ENCODE measurements around the gene LIPC. TPM values are rescaled to one million over a fixed set of nuclear protein-coding genes. Genes with fewer than 3 reads are reported as not detected.

LIPC gene
- total RNA-seq, 2 experiments from 2014 or later: 0.61 to 1.2 TPM

DNA sequence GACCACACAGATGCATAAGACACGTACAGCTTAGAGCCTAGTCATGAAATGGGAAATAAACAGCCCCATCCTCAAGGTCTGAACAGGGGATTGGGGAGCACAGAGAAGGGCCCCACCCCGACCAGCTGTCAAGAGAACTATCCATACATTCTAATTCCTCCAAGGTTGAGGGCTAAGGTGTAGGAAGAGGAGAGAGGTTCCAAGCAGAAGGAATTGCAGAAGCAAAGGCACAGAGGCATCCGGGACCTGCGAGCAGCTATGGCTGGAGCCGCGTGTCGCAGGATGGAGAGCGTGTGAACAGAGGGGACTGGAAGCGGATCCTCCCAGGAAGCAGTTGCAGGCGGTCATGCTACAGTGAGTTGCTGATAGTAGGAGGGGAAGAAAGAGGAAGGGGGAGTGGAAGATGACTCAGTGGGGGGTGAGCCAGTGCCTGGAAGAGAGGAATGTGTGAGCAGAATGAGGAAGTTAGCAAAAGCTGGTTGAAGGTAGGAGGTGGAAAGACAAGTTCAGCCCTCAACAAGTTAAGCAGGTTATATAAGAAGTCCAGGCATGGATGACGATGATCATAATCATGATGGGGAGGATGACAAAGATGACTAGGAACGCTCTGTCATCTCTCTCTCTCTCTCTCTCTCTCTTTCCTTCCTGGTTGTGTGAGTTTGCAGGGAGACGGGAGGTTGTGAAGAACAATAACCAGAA, 89.7 kb downstream of the LIPC start:
- no peaks in the 10 kb centered on the region for H3K27me3 ChIP-seq (ENCODE audit: control insufficient read depth in 1 of 2, insufficient read depth in 2 of 2, low read length in 2 of 2)
- POLR2A ChIA-PET: no interaction called here
- ATAC-seq (ENCODE audit: poor library complexity) (no peak), DNase-seq (peak in 2 of 14 experiments; percentile 64 to 77)
- peaks cover 41% of the 10 kb centered on the region for H3K4me1 Mint-ChIP-seq (ENCODE audit: low read depth)
- no peak overlapping the region for H3K27ac Mint-ChIP-seq
- intact Hi-C loops (cut with DNase I, micrococcal nuclease): no loop called here
- no peak overlapping the region for H3K27ac ChIP-seq (ENCODE audit: low read depth in 1 of 2, low read length in 2 of 2)
- H3K36me3 Mint-ChIP-seq (ENCODE audit: low read depth): no peaks in the 10 kb centered on the region
- TF ChIP-seq, protein P1, sequence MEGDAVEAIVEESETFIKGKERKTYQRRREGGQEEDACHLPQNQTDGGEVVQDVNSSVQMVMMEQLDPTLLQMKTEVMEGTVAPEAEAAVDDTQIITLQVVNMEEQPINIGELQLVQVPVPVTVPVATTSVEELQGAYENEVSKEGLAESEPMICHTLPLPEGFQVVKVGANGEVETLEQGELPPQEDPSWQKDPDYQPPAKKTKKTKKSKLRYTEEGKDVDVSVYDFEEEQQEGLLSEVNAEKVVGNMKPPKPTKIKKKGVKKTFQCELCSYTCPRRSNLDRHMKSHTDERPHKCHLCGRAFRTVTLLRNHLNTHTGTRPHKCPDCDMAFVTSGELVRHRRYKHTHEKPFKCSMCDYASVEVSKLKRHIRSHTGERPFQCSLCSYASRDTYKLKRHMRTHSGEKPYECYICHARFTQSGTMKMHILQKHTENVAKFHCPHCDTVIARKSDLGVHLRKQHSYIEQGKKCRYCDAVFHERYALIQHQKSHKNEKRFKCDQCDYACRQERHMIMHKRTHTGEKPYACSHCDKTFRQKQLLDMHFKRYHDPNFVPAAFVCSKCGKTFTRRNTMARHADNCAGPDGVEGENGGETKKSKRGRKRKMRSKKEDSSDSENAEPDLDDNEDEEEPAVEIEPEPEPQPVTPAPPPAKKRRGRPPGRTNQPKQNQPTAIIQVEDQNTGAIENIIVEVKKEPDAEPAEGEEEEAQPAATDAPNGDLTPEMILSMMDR (IDR thresholded peaks at IDR 0.05): no peak
- peaks cover 30% of the 10 kb centered on the region for H3K4me1 ChIP-seq (ENCODE audit: insufficient read depth, low read length)
- no peaks in the 10 kb centered on the region for H3K27me3 Mint-ChIP-seq
- no peaks in the 10 kb centered on the region for H3K9me3 ChIP-seq (ENCODE audit: control insufficient read depth in 1 of 2, insufficient read depth in 1 of 2, low read length in 2 of 2)
- CTCF ChIA-PET: interaction anchor here (1.3 kb wide), 1 partner anchor 24 kb away, joined by 4 read pairs; no protein-coding TSS in a partner anchor
- H3K4me3 Mint-ChIP-seq: no peak overlapping the region
- no peak overlapping the region for H3K4me3 ChIP-seq (ENCODE audit: low read length)
- no peaks in the 10 kb centered on the region for H3K36me3 ChIP-seq (ENCODE audit: insufficient read depth, low read length)
- no peaks in the 10 kb centered on the region for H3K9me3 Mint-ChIP-seq

DNA sequence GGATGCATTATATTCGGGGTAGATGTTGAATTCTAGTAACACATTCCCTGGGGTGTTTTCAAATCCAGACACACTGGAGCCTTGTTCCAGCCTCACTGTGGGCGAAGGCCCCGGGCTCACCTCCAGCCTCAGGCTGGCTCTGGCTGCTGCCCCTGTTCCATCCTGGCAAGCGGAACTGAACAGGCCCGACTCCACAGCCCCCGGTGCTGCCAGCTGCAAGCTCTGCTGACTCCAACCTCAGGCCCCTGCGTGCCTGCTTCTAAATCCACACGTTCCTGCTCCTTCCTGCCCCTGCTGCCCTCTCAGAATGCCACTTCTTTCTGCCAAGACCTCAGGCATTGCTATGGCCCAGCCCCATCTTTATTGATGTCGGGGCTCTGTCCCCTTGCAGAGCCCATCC, 90.6 kb downstream of the LIPC start:
- DNase-seq: no peak
- CTCF ChIA-PET: interaction anchor here (1.3 kb wide), 1 partner anchor 23 kb away, joined by 4 read pairs; no protein-coding TSS in a partner anchor
- H3K4me1 Mint-ChIP-seq (ENCODE audit: low read depth): peaks cover 31% of the 10 kb centered on the region

DNA sequence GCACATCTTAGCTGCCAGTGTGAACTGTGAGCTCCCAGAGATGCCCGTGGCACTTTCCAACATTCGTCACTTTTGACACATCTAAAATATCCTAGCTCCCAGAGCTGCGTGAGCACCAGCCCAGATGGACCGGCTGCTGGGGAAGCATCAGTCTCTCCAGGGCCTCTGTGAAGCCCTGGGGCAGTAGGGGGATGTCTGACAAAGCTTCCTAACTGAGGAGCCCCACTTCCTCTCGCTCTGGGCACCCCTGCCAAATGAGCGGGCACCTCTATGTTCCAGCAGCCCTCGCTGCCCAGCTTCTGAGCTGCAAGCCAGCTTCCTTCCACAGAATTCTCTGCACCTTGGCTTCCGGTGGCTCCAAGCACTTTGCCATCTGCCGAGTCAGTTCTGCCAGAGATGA, 91.1 kb downstream of the LIPC start:
- Histone ChIP-seq H3K27me3 (ENCODE audit: control insufficient read depth in 1 of 2, insufficient read depth in 2 of 2, low read length in 2 of 2) (no peaks in the 10 kb centered on the region), H3K9me3 (ENCODE audit: control insufficient read depth in 1 of 2, insufficient read depth in 1 of 2, low read length in 2 of 2) (no peaks in the 10 kb centered on the region), H3K4me1 (ENCODE audit: insufficient read depth, low read length) (peaks cover 23% of the 10 kb centered on the region), H3K27ac (ENCODE audit: low read depth in 1 of 2, low read length in 2 of 2) (no peak overlapping the region), H3K36me3 (ENCODE audit: insufficient read depth, low read length) (no peaks in the 10 kb centered on the region), H3K4me3 (ENCODE audit: low read length) (no peak overlapping the region)
- TF ChIP-seq, protein P1 (IDR thresholded peaks at IDR 0.05): no peak
- H3K4me1 Mint-ChIP-seq (ENCODE audit: low read depth): peaks cover 26% of the 10 kb centered on the region
- ChIA-PET POLR2A (no interaction called here), CTCF (no interaction called here)
- no peaks in the 10 kb centered on the region for H3K27me3 Mint-ChIP-seq
- no peak for ATAC-seq (ENCODE audit: poor library complexity)
- no peak overlapping the region for H3K4me3 Mint-ChIP-seq
- no peak for DNase-seq
- no peaks in the 10 kb centered on the region for H3K9me3 Mint-ChIP-seq
- no peaks in the 10 kb centered on the region for H3K36me3 Mint-ChIP-seq (ENCODE audit: low read depth)
- intact Hi-C loops (cut with DNase I, micrococcal nuclease): no loop called here
- H3K27ac Mint-ChIP-seq: no peak overlapping the region

More for the DNA sequence above, 90.6 kb downstream of the LIPC start:
- Histone ChIP-seq H3K4me3 (ENCODE audit: low read length) (no peak overlapping the region), H3K36me3 (ENCODE audit: insufficient read depth, low read length) (no peaks in the 10 kb centered on the region), H3K9me3 (ENCODE audit: control insufficient read depth in 1 of 2, insufficient read depth in 1 of 2, low read length in 2 of 2) (no peaks in the 10 kb centered on the region), H3K27me3 (ENCODE audit: control insufficient read depth in 1 of 2, insufficient read depth in 2 of 2, low read length in 2 of 2) (no peaks in the 10 kb centered on the region), H3K4me1 (ENCODE audit: insufficient read depth, low read length) (peaks cover 27% of the 10 kb centered on the region), H3K27ac (ENCODE audit: low read depth in 1 of 2, low read length in 2 of 2) (no peak overlapping the region)
- Mint-ChIP-seq H3K4me3 (no peak overlapping the region), H3K27ac (no peak overlapping the region), H3K27me3 (no peaks in the 10 kb centered on the region), H3K9me3 (no peaks in the 10 kb centered on the region), H3K36me3 (ENCODE audit: low read depth) (no peaks in the 10 kb centered on the region)
- intact Hi-C loops (cut with DNase I, micrococcal nuclease): no loop called here
- TF ChIP-seq, protein P1 (IDR thresholded peaks at IDR 0.05): no peak
- ATAC-seq (ENCODE audit: poor library complexity): no peak
- POLR2A ChIA-PET: no interaction called here
